GM18868 (cell line): ENCODE measurements around the gene KIF18B.

Experiments
- ATAC-seq: cut with Tn5 transposase; IDR thresholded peaks from one replicate; pipeline ENCODE4 v1.9.1; 2021; ENCODE audit warnings: mild to moderate bottlenecking, moderate library complexity; ENCODE audit not compliant: unreplicated experiment

KIF18B gene

GRCh38 chr17:44884941-44885340, 62.6 kb downstream of the KIF18B start:
- ATAC-seq, result no peak

- no peak for ATAC-seq
Observed at GRCh38 chr17:44881145-44881544, 66.4 kb downstream of the KIF18B start.

GRCh38 chr17:44880062-44880461, 67.5 kb downstream of the KIF18B start:
- ATAC-seq, result no peak

- no peak for ATAC-seq
Observed at GRCh38 chr17:44879376-44879775, 68.2 kb downstream of the KIF18B start.

- no peak for ATAC-seq
Observed at GRCh38 chr17:44878627-44879221, 68.8 kb downstream of the KIF18B start.

- no peak for ATAC-seq
Observed at GRCh38 chr17:44877121-44877520, 70.5 kb downstream of the KIF18B start.

- ATAC-seq, result no peak
Observed at GRCh38 chr17:44875761-44876160, 71.8 kb downstream of the KIF18B start.
